Brain pericyte (primary cell): ENCODE data around the gene NUDT8.
"Not testable (repeated sequence)": the region's sequence is repeated elsewhere in the genome, so short reads cannot be mapped to it uniquely, and the experiment has no call there.

Experiments used
- DNase-seq: peaks from one replicate; pipeline ENCODE4 v3.0.0-alpha.2; 2012; ENCODE audit warnings: low read depth, low spot score

Gene NUDT8

DNA sequence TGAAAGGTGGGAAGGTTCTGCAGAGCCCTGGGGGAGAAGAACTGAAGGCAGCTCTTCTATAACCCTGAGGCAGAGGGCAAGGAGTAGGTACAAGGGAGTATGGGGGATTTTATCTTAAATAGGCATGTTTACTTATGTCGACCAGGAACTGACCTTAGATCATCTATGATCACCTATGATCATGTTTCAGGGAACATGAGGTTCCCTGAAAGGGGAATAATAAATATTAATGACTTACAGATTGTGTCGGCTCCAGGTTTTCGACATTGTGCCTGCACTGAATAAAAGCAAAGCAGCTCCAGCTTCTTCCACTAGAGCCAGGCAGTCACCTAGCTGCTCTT is 36.2 kb downstream of the NUDT8 start:
- DNase-seq, result no peak

DNA sequence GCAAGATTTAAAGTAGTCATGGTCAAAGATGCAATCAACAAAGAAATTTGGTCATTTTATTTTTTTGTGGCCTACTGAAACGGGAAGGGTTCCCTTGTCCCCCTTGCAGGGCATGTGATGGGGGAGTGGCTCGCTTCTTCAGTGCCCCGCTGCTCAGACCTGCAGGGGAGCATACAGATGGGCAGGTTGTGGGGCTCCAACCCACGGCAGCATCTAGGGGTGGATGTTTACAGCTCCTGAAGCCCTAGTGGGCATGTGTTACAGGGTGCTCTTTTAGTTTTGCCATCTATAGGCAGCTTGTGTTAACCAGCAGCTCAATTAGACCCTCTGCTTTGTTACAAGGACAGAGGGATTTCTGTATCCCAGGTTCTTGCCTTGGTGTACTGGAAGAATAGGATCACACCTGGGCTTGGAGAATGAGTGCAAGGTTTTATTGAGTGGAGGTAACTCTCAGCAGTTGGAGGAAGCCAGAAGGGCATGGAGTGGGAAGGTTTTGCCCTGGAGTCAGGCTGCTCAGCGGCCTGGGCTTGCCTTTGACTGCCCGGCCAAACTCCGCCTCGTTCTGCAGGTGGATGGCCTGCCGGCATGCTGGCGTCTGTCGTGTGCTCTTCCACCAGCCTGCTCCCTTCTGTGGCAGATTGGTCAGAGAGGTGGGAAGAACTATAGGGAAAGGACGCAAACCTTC is 36.7 kb downstream of the NUDT8 start:
- DNase-seq, result no peak

DNA sequence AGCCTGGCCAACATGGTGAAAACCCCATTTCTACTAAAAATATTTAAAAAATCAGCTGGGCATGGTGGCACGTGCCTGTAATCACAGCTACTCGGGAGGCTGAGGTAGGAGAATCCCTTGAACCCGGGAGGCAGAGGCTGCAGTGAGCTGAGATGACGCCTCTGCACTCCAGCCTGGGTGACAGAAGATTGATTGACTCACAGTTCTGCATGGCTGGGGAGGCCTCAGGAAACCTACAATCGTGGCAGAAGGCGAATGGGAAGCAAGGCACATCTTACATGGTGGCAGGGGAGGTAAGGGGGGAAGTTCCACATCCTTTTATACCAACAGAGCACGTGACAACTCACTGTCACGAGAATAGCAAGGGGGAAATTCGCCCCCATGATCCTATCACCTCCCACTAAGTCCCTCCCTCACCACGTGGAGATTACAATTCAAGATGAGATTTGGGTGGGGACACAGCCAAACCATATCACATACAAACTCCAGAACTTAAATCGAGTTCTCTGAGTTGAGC is 40.8 kb downstream of the NUDT8 start:
- DNase-seq, result not testable (repeated sequence)

DNA sequence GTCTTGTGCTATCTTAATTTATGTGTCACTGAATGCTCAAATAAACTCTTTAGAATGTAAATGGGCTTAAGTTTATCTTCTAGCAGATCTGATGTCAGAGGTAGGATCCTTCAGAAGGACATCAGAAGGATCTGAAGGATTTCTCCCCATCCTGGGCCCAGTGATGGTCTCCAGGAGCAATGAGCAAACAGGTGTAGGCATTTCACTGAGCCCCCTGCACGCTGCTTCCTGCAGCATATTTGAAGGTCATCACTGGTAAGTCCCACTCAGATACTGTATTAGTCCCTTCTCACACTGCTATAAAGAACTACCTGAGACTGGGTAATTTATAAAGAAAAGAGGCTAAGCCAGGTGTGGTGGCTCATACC is 41.6 kb downstream of the NUDT8 start:
- DNase-seq, result no peak

DNA sequence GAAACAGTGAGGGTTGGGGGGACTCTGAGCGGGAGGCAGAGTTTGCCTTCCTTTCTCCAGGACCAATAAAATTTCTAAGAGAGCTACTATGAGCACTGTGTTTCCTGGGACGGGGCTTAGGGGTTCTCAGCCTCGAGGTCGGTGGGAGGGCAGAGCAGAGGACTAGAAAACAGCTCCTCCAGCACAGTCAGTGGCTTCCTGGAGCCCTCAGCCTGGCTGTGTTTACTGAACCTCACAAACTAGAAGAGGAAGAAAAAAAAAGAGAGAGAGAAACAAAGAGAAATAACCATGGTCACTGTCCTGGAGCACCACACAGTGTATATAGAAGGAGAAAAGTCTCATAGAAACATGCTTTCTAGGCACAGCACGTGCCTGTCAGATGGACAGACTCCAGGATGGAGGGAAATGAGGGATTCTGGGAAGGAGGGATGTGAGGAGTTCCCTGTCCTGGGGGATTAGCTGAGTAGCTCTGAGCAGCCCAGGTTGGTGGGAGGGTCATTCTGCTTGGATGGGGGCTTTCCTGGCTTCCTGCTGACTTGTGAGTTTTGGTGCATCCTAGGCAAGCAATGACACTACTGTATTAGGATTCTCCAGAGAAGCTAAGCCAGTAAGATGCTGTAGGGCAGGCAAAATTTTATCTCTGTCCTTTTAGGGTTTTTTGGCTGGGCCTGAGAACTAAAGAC is 43.0 kb downstream of the NUDT8 start:
- no peak for DNase-seq

DNA sequence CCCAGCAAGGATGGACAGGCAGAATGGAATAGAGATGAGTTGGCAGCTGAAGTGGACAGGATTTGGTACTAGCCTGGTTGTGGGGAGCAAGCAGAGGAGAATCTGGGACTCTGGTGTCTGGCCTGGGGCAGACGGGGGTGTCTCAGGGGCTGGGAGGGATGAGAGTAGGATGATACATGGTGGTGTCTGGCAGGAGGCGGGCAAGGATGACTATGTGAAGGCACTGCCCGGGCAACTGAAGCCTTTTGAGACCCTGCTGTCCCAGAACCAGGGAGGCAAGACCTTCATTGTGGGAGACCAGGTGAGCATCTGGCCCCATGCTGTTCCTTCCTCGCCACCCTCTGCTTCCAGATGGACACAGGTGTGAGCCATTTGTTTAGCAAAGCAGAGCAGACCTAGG is 43.8 kb downstream of the NUDT8 start:
- DNase-seq, result no peak

DNA sequence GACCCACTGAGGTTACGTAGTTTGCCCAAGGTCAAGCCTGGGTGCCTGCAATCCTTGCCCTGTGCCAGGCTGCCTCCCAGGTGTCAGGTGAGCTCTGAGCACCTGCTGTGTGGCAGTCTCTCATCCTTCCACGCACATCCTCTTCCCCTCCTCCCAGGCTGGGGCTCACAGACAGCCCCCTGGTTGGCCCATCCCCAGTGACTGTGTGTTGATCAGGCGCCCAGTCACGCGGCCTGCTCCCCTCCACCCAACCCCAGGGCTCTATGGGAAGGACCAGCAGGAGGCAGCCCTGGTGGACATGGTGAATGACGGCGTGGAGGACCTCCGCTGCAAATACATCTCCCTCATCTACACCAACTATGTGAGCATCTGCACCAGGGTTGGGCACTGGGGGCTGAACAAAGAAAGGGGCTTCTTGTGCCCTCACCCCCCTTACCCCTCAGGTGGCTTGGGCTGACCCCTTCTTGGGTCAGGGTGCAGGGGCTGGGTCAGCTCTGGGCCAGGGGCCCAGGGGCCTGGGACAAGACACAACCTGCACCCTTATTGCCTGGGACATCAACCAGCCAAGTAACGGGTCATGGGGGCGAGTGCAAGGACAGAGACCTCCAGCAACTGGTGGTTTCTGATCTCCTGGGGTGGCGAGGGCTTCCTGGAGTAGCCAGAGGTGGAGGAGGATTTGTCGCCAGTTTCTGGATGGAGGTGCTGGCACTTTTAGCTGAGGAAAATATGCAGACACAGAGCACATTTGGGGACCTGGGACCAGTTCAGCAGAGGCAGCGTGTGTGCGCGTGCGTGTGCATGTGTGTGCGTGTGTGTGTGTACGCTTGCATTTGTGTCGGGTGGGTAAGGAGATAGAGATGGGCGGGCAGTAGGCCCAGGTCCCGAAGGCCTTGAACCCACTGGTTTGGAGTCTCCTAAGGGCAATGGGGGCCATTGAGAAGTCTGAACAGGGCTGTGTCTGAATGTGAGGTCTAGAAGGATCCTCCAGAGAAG is 44.6 kb downstream of the NUDT8 start:
- no peak for DNase-seq

DNA sequence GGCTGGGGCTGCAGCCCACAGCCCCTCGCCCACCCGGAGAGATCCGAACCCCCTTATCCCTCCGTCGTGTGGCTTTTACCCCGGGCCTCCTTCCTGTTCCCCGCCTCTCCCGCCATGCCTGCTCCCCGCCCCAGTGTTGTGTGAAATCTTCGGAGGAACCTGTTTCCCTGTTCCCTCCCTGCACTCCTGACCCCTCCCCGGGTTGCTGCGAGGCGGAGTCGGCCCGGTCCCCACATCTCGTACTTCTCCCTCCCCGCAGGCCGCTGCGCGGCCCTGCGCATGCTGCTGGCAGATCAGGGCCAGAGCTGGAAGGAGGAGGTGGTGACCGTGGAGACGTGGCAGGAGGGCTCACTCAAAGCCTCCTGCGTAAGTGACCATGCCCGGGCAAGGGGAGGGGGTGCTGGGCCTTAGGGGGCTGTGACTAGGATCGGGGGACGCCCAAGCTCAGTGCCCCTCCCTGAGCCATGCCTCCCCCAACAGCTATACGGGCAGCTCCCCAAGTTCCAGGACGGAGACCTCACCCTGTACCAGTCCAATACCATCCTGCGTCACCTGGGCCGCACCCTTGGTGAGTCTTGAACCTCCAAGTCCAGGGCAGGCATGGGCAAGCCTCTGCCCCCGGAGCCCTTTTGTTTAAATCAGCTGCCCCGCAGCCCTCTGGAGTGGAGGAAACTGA is 45.4 kb downstream of the NUDT8 start:
- no peak for DNase-seq

DNA sequence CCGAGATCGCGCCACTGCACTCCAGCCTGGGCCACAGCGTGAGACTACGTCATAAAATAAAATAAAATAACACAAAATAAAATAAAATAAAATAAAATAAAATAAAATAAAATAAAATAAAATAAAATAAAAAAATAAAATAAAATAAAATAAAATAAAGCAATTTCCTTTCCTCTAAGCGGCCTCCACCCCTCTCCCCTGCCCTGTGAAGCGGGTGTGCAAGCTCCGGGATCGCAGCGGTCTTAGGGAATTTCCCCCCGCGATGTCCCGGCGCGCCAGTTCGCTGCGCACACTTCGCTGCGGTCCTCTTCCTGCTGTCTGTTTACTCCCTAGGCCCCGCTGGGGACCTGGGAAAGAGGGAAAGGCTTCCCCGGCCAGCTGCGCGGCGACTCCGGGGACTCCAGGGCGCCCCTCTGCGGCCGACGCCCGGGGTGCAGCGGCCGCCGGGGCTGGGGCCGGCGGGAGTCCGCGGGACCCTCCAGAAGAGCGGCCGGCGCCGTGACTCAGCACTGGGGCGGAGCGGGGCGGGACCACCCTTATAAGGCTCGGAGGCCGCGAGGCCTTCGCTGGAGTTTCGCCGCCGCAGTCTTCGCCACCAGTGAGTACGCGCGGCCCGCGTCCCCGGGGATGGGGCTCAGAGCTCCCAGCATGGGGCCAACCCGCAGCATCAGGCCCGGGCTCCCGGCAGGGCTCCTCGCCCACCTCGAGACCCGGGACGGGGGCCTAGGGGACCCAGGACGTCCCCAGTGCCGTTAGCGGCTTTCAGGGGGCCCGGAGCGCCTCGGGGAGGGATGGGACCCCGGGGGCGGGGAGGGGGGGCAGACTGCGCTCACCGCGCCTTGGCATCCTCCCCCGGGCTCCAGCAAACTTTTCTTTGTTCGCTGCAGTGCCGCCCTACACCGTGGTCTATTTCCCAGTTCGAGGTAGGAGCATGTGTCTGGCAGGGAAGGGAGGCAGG is 46.2 kb downstream of the NUDT8 start, which contains the start of gene GSTP1:
TSS of gene GSTP1 (plus strand) at position 566 of the 958 bp plus-strand sequence. CDS start at position 598, 32 bp downstream.
- no peak for DNase-seq

DNA sequence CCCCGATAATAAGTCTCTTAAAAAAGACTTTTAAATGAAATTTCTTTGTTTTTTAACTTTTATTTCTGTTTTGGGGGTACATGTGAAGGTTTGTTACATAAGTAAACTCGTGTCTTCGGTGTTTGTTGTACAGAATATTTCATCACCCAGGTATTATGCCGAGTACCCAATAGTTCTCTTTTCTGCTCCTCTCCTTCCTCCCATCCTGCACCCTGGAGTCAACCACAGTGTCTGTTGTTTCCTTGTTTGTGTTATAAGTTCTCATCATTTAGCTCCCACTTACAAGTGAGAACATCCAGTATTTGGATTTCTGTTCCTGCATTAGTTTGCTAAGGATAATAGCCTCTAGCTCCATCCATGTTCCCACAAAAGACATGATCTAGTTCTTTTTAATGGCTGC is 47.7 kb downstream of the NUDT8 start:
- no peak for DNase-seq

DNA sequence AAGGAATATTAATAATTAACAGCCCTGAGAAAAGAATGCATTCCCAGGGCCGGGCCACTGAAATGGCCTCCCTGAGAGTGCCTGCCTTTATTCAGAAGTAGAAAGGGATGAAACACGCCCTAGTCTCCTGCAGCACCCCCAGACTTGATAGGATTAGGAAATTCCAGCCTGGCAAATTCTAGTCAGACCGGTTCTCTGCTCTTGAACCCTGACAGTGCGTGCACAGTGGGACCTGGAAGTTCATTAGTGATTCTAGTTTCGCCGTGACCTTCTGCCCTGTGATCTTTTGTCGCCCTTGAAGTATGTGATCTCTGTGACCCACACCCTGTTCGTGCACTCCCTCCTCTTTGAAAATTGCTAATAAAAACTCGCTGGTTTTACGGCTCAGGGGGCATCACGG is 48.3 kb downstream of the NUDT8 start:
- no peak for DNase-seq

DNA sequence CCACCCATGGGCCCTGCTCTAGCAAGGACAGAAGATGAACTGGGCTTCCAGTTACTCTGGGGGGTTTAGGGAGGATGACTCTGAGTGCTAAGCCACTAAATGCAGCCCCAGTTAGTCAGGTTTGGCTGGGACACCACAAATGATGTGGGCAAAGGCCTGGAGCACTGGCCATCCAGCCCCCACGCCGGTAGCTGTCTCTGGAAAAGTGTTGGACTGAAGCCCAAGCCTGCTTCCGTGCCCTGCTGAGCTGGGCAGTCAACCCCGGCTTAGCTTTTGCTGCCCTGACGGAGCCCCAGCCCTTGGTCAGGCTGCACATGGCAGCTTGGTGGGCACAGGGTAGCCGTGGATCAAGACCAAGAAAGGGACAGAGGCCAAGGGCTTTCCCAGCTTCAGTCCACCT is 51.8 kb downstream of the NUDT8 start:
- DNase-seq, result no peak
